ENCODE results near the gene AUTS2.

Gene AUTS2

DNA sequence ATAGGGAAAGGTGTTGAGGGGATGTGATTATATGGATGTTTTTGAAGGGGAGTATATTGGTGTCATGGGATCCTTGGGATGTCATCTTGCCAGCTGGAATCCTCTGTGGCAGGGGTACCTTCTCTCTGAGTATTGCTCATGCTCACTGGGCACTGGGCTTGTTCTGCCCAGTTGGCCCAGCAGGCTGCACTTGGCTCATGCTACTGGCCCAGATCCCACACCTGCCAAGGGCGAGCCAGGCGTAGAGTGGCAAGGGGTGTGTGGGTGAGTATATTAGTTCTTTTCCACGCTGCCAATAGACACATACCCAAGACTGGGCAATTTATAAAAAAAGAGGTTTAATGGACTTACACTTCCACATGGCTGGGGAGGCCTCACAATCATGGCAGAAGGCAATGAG, 311.9 kb downstream of the AUTS2 start:
- H3K9ac ChIP-seq (ENCODE audit: low read depth, low read length), result no peak overlapping the region
- no peak overlapping the region for H3K4me3 ChIP-seq (ENCODE audit: low read length)
- H3K27me3 ChIP-seq (ENCODE audit: insufficient read depth, low read length), result no peaks in the 10 kb centered on the region
- no peaks in the 10 kb centered on the region for H3K9me3 ChIP-seq (ENCODE audit: insufficient read depth, low read depth, low read length)
- H3K4me1 ChIP-seq (ENCODE audit: insufficient read depth, low read length), result no peaks in the 10 kb centered on the region
- no peak overlapping the region for H3K27ac ChIP-seq (ENCODE audit: low read length)
- H3K36me3 ChIP-seq (ENCODE audit: insufficient read depth, low read depth, low read length), result no peaks in the 10 kb centered on the region

DNA sequence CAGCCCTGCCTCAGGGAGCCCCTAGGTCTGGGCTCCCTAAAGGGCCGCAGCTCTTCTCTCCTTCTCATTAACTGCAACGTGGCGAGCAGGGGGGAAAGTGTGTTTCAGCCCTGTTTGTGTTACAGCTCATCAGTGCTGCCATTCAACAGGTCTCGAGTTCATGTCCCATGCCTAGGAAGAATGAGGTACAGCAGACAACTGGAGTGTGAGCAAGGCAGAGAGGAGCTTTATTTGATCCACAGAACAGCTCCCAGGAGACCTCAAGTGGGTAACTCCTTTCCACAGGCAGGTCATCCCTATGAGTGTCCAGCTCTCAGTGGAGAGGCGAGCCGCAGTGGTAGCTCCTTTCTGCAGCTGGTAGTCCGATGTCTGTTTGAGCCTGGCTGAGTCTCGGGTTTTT, 313.1 kb downstream of the AUTS2 start:
- no peaks in the 10 kb centered on the region for H3K4me1 ChIP-seq (ENCODE audit: insufficient read depth, low read length)
- H3K9ac ChIP-seq (ENCODE audit: low read depth, low read length), result no peak overlapping the region
- H3K4me3 ChIP-seq (ENCODE audit: low read length), result no peak overlapping the region
- no peaks in the 10 kb centered on the region for H3K36me3 ChIP-seq (ENCODE audit: insufficient read depth, low read depth, low read length)
- H3K27ac ChIP-seq (ENCODE audit: low read length), result no peak overlapping the region
- H3K9me3 ChIP-seq (ENCODE audit: insufficient read depth, low read depth, low read length), result no peaks in the 10 kb centered on the region
- H3K27me3 ChIP-seq (ENCODE audit: insufficient read depth, low read length), result no peaks in the 10 kb centered on the region

DNA sequence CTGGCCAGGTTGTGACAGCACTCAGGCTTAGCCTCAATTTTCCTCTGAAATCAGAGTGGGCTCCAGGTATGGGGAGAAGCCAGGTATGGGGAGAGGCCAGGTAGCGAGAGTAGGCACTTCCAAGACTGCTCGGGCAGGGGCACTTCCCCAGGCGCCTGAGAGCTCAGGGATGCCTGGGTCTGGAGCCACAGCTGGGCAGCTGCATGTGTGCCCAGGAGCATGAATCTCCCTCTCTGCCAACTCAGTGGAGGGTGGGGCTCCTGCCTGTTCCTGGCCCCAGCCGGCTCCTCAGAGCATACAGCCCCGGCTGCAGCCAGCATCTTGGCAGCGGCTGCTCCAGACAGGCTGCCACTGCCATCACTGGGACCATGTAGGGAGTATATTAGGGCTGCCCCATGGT, 313.9 kb downstream of the AUTS2 start:
- no peaks in the 10 kb centered on the region for H3K27me3 ChIP-seq (ENCODE audit: insufficient read depth, low read length)
- no peaks in the 10 kb centered on the region for H3K4me1 ChIP-seq (ENCODE audit: insufficient read depth, low read length)
- no peaks in the 10 kb centered on the region for H3K9me3 ChIP-seq (ENCODE audit: insufficient read depth, low read depth, low read length)
- H3K27ac ChIP-seq (ENCODE audit: low read length), result no peak overlapping the region
- H3K36me3 ChIP-seq (ENCODE audit: insufficient read depth, low read depth, low read length), result no peaks in the 10 kb centered on the region
- H3K4me3 ChIP-seq (ENCODE audit: low read length), result no peak overlapping the region
- no peak overlapping the region for H3K9ac ChIP-seq (ENCODE audit: low read depth, low read length)

DNA sequence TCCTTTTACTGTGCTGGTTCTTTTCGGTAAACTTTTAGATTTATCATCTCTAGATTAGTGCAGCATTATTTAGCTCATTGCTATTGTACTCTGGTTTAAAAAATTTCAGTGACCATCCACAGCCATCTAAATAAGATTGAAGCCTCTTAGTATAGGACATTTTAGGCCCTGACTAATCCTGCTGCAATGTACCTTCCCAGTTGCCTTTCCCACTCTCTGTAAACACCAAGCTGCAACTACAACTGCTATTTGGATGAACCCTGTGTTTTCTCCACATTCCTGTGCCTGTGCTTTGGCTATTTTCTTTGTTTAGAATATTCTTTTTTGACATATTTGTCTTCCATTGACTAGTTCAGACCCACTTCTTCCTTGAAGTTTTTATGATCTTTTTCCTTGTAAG, 314.6 kb downstream of the AUTS2 start:
- Histone ChIP-seq H3K36me3 (ENCODE audit: insufficient read depth, low read depth, low read length) (no peaks in the 10 kb centered on the region), H3K27ac (ENCODE audit: low read length) (no peak overlapping the region), H3K4me1 (ENCODE audit: insufficient read depth, low read length) (no peaks in the 10 kb centered on the region), H3K27me3 (ENCODE audit: insufficient read depth, low read length) (no peaks in the 10 kb centered on the region), H3K9ac (ENCODE audit: low read depth, low read length) (no peak overlapping the region), H3K9me3 (ENCODE audit: insufficient read depth, low read depth, low read length) (no peaks in the 10 kb centered on the region), H3K4me3 (ENCODE audit: low read length) (no peak overlapping the region)

DNA sequence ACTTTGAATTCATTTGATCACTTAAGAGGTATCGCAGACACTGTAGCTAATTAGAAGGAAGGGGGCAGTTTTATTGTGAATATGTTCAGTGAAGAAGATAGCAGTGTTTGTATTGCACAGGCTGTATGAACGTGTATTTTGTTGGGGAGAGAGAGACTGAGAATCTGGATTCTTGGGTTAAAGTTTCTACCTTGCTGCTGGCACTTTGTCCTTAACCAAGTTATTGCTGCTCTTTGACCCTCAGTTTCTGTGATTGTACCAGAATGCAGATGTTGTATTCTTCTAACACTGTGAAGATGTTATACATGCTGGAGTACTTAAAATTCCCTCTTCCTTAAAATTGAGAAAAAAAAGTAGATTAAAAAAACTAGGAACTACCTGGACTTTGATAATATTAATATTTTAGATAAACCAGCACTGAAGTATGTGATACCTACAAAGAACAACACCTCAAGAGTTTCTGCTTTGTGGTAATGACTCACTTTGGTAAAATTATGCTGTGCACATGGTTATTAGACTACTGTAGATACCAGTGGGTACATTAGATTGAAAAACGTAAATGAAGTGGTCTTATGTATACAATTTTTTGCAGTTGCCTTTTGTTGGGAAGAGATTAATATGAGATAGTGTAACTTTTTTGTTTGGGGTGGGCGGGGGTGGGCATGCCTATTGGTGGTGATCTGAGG, 321.3 kb downstream of the AUTS2 start:
- no peaks in the 10 kb centered on the region for H3K36me3 ChIP-seq (ENCODE audit: insufficient read depth, low read depth, low read length)
- no peaks in the 10 kb centered on the region for H3K9me3 ChIP-seq (ENCODE audit: insufficient read depth, low read depth, low read length)
- no peaks in the 10 kb centered on the region; the same call in 1 of the 2 replicates for H3K4me1 ChIP-seq (ENCODE audit: insufficient read depth, low read length)
- H3K27ac ChIP-seq (ENCODE audit: low read length), result no peak overlapping the region
- no peak overlapping the region for H3K4me3 ChIP-seq (ENCODE audit: low read length)
- no peak overlapping the region for H3K9ac ChIP-seq (ENCODE audit: low read depth, low read length)
- no peaks in the 10 kb centered on the region for H3K27me3 ChIP-seq (ENCODE audit: insufficient read depth, low read length)

DNA sequence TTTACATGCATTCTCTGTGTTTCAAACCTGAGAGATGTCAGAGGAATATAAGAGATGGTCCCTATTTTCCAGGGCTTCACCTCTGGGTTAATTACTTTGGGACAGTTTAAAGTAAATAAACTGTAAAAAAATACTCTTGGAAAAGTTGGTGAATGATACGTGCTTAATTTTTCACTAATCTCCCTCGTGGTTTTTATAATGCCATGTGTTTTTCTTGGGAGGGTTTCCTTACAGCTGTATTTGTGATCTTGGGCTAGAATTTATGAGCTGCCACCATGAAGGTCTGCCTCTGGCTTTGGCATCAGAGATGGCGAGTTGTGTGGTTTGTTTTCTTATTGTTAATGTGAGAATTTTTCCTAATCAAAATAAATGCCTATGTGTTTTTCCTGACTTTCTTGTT, 322.5 kb downstream of the AUTS2 start:
- no peaks in the 10 kb centered on the region; the same call in 1 of the 2 replicates for H3K4me1 ChIP-seq (ENCODE audit: insufficient read depth, low read length)
- no peak overlapping the region for H3K9ac ChIP-seq (ENCODE audit: low read depth, low read length)
- H3K27me3 ChIP-seq (ENCODE audit: insufficient read depth, low read length), result no peaks in the 10 kb centered on the region
- no peaks in the 10 kb centered on the region for H3K9me3 ChIP-seq (ENCODE audit: insufficient read depth, low read depth, low read length)
- no peak overlapping the region for H3K27ac ChIP-seq (ENCODE audit: low read length)
- no peak overlapping the region for H3K4me3 ChIP-seq (ENCODE audit: low read length)
- H3K36me3 ChIP-seq (ENCODE audit: insufficient read depth, low read depth, low read length), result no peaks in the 10 kb centered on the region

DNA sequence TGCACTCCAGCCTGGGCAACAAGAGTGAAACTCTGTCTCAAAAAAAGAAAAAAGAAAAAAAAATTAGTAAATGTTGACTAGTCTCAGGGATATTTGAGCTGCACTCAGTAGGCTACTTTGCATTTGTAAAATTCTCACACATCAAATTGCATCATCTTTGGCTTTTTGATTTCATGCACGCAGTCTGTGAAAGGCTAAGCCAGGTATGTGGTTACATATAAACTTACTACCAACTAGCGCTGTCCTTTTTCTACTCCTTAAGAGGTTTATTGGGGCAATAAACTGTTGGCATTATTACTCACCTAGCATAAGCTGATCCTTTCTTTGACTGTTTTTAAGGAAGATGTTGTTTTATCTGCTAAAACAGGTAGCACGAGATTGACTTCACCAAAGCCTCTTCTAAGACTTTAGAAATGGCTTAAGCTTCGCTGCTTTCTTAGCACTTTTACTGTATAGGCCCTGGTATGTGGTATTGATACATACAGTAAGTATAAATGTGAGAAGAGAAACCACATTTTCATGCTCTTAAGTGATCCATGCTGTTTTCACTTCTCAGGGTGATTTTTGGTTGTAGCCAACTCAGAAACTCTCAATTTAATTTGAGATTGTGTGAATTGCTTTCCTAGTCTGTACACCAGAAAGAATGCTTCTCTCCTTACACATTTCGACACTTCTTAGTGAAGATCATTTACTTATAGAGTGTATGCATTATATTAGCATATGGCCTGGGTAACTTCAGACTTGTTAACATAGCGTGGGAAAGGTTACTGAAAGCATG, 323.9 kb downstream of the AUTS2 start:
- Histone ChIP-seq H3K9me3 (ENCODE audit: insufficient read depth, low read depth, low read length) (no peaks in the 10 kb centered on the region), H3K27me3 (ENCODE audit: insufficient read depth, low read length) (no peaks in the 10 kb centered on the region), H3K4me1 (ENCODE audit: insufficient read depth, low read length) (no peaks in the 10 kb centered on the region; the same call in 1 of the 2 replicates), H3K9ac (ENCODE audit: low read depth, low read length) (no peak overlapping the region), H3K4me3 (ENCODE audit: low read length) (no peak overlapping the region), H3K36me3 (ENCODE audit: insufficient read depth, low read depth, low read length) (no peaks in the 10 kb centered on the region), H3K27ac (ENCODE audit: low read length) (no peak overlapping the region)

DNA sequence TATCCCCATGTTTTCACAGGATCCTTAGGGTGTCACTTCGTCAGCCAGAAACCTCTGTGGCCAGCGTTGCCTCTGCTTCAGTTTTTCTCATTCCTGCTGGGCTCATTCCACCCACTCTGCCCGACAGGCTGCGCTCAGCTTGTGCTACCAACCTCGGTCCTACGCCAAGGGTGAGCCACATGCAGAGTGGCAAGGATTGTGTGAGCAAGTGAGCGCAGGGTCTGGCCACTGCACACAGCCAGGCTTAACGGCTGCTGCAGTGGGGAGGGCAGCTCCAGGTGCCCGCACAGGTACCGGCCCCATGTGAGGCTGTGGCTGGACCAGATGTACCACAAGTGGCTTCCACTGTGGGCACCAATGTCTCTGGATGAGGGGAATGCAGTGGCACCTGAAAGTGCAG, 329.2 kb downstream of the AUTS2 start:
- Histone ChIP-seq H3K4me3 (ENCODE audit: low read length) (no peak overlapping the region), H3K9ac (ENCODE audit: low read depth, low read length) (no peak overlapping the region), H3K9me3 (ENCODE audit: insufficient read depth, low read depth, low read length) (no peaks in the 10 kb centered on the region), H3K4me1 (ENCODE audit: insufficient read depth, low read length) (no peaks in the 10 kb centered on the region), H3K27me3 (ENCODE audit: insufficient read depth, low read length) (no peaks in the 10 kb centered on the region), H3K27ac (ENCODE audit: low read length) (no peak overlapping the region), H3K36me3 (ENCODE audit: insufficient read depth, low read depth, low read length) (no peaks in the 10 kb centered on the region)

DNA sequence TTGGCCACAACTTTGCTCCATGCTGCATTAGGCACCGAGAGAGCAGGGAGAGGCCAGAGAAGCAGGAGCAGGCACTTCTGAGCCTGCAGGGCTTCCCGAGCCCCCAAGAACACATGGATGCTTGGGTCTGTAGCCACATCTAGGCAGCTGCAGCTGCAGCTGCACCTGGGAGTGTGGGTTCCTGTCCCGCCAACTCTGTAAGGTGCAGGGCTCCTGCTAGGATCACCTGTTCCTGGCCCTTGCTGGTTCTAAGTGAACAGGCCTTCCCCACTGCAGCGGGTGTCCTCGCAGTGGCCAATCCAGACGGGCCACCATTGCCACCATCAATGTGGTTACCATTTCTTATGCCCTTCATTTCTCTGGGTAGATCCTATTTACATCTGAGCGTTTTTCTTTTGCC, 330.3 kb downstream of the AUTS2 start:
- no peaks in the 10 kb centered on the region for H3K4me1 ChIP-seq (ENCODE audit: insufficient read depth, low read length)
- H3K36me3 ChIP-seq (ENCODE audit: insufficient read depth, low read depth, low read length), result no peaks in the 10 kb centered on the region
- H3K9me3 ChIP-seq (ENCODE audit: insufficient read depth, low read depth, low read length), result no peaks in the 10 kb centered on the region
- H3K27ac ChIP-seq (ENCODE audit: low read length), result no peak overlapping the region
- no peak overlapping the region for H3K4me3 ChIP-seq (ENCODE audit: low read length)
- no peak overlapping the region for H3K9ac ChIP-seq (ENCODE audit: low read depth, low read length)
- H3K27me3 ChIP-seq (ENCODE audit: insufficient read depth, low read length), result no peaks in the 10 kb centered on the region

DNA sequence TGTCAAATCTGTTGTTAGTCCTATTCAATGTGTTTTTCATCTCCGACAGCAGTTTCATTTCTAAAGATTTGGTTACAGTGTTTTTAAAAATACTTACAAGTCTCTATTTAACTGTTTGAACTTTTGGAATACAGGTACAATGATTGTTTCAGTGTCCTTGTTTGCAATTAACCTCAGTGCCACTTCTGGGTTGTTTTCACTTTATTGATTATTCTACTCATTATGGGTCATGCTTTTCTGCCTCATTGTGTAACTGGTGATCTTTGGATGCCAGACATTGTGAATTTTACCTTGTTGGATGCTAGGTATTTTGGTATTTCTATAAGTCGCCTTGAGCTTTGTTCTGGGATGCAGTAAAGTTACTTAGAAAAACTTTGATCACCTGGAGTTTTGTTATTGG, 331.3 kb downstream of the AUTS2 start:
- H3K4me1 ChIP-seq (ENCODE audit: insufficient read depth, low read length), result no peaks in the 10 kb centered on the region
- no peaks in the 10 kb centered on the region for H3K9me3 ChIP-seq (ENCODE audit: insufficient read depth, low read depth, low read length)
- no peak overlapping the region for H3K9ac ChIP-seq (ENCODE audit: low read depth, low read length)
- no peak overlapping the region for H3K4me3 ChIP-seq (ENCODE audit: low read length)
- H3K27me3 ChIP-seq (ENCODE audit: insufficient read depth, low read length), result no peaks in the 10 kb centered on the region
- H3K36me3 ChIP-seq (ENCODE audit: insufficient read depth, low read depth, low read length), result no peaks in the 10 kb centered on the region
- no peak overlapping the region for H3K27ac ChIP-seq (ENCODE audit: low read length)

DNA sequence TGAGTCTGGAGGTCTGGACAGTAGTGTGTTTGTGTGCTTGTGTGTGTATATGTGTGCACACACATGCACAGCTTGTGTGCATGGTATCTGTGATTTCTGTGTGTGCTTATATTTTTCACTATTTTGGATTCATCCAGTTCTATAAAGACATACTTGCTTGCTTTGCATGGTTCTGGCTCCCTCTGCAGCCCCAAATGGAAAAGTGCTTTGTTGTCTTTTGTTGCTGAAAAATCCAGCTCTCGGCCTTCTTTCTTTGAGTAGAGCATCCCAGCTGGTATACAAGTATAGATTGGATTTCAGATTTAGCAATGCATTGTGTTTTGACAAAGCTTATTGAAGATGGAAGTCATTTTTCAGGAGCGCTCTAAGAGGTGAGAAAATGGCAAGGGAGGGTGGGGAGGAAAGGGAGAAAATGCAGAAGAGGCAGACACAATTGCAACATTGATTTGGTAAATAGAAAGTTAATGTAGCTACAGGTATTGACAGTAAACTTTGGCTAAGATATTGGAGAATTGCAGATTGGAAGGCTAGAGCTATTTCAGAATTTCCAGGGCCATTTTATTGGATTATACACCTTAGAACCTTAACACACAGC, 333.9 kb downstream of the AUTS2 start:
- no peaks in the 10 kb centered on the region for H3K4me1 ChIP-seq (ENCODE audit: insufficient read depth, low read length)
- no peaks in the 10 kb centered on the region for H3K36me3 ChIP-seq (ENCODE audit: insufficient read depth, low read depth, low read length)
- no peaks in the 10 kb centered on the region for H3K9me3 ChIP-seq (ENCODE audit: insufficient read depth, low read depth, low read length)
- no peak overlapping the region for H3K9ac ChIP-seq (ENCODE audit: low read depth, low read length)
- no peak overlapping the region for H3K4me3 ChIP-seq (ENCODE audit: low read length)
- no peak overlapping the region for H3K27ac ChIP-seq (ENCODE audit: low read length)
- H3K27me3 ChIP-seq (ENCODE audit: insufficient read depth, low read length), result no peaks in the 10 kb centered on the region

Measured in iPS-20b (cell line).